Measurements from ENCODE around the gene SOX1. TPM values are rescaled to one million over a fixed set of nuclear protein-coding genes. Genes with fewer than 3 reads are reported as not detected.

The SOX1 gene
- total and polyA plus RNA-seq, 2 donors (not counting 3 experiments of a cell fraction or from before 2014, with no cell fraction given): not detected

DNA sequence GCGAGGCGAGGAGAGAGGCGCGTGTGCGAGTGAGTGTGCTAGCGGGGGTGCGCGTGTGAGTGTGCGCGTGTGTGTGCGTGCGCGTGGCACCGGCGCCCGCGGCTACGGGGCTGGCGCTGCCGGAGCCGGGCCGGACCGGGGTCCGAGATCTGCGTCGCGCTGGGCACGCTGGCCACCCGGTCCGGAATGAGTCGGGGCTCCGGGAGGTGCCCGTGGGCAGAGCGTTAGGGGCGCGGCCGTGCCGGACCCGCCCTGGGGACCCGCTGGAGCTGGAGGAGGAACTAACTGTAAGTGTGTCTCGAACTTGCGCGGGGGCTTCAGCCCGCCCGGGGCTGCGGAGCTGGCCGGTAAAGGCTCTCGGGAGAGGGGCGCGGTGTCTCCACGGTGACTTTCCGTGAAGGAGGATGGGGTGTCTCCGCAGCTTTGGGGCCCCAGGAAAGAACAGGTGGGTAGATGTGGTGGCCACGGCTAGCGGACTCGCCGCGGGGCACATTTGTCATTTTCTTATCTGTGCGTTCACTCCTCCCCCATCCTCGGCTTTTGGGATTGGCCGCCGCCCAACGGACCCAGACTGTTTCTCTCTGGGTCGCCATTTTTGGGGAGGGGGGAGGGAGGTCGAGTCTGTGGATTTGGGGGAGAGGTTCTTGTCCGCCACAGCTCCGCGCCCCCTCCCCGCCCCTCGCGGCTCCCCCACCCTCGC, 10.1 kb upstream of the SOX1 start:
- Histone ChIP-seq H3K79me2 (ENCODE audit: control insufficient read depth, insufficient read depth, low read length) (no peaks in the 10 kb centered on the region), H3K9me1 (replicated peaks; ENCODE audit: control insufficient read depth, extremely low read depth, insufficient read depth, low read length) (no peaks in the 10 kb centered on the region), H2AFZ (ENCODE audit: low read depth, low read length) (no peak overlapping the region), H3K36me3 (ENCODE audit: control insufficient read depth in 2 of 2, extremely low read depth in 1 of 2, insufficient read depth in 2 of 2, low read length in 2 of 2) (no peaks in the 10 kb centered on the region), H3K9me3 (replicated peaks; ENCODE audit: control insufficient read depth, insufficient read depth, low read length) (no peaks in the 10 kb centered on the region), H3K27ac (ENCODE audit: insufficient read depth, low read depth, low read length) (no peak overlapping the region), H3K4me3 (replicated peaks in 1 of 3; ENCODE audit: insufficient read depth in 1 of 3, low read depth in 1 of 3, low read length in 3 of 3) (no peak overlapping the region), H3K4me1 (ENCODE audit: control insufficient read depth, extremely low read depth, insufficient read depth, low read length) (no peaks in the 10 kb centered on the region), H4K20me1 (replicated peaks; ENCODE audit: control insufficient read depth, extremely low read depth, insufficient read depth, low read length) (no peaks in the 10 kb centered on the region), H3K27me3 (ENCODE audit: control insufficient read depth in 2 of 2, insufficient read depth in 2 of 2, low read length in 2 of 2) (peaks cover 87 to 98% of the 10 kb centered on the region in 2 experiments), H3K4me2 (ENCODE audit: insufficient read depth, low read length) (no peak overlapping the region), H3K9ac (replicated peaks; ENCODE audit: extremely low read depth, insufficient read depth, low read length) (no peak overlapping the region)
- FAIRE-seq (no peak), DNase-seq (ENCODE audit: low read depth, low spot score) (no peak)
- POLR2A ChIA-PET: no interaction called here
- intact Hi-C loops (cut with micrococcal nuclease) (no loop called here), dilution Hi-C loops (cut with MboI; ENCODE audit: extremely low pct_ligation_motif_present, low sequenced_read_pairs) (no loop called here)
- CTCF ChIA-PET: no interaction called here
- TF ChIP-seq POLR2AphosphoS5 (IDR thresholded peaks at IDR 0.05; ENCODE audit: insufficient read depth, low read depth, low read length) (no peak), MYC (IDR thresholded peaks at IDR 0.05; ENCODE audit: low read depth, low read length) (no peak), GATA2 (IDR thresholded peaks at IDR 0.05; ENCODE audit: insufficient read depth, insufficient read length, low read depth, low read length) (no peak), CTCF (IDR thresholded peaks at IDR 0.05; ENCODE audit: extremely low read depth in 1 of 2, insufficient read depth in 1 of 2, low read depth in 1 of 2, low read length in 2 of 2) (no peak), MAX (IDR thresholded peaks at IDR 0.05; ENCODE audit: insufficient read depth, insufficient read length) (no peak), POLR2A (IDR thresholded peaks at IDR 0.05; ENCODE audit: low read depth, low read length) (no peak), JUN (IDR thresholded peaks at IDR 0.05; ENCODE audit: borderline replicate concordance, insufficient read depth, insufficient read length, low read depth) (no peak), EZH2 (IDR thresholded peaks at IDR 0.05; ENCODE audit: borderline replicate concordance, low read depth, low read length, severe bottlenecking) (no peak), FOS (IDR thresholded peaks at IDR 0.05; ENCODE audit: borderline replicate concordance, insufficient read depth, low read length) (no peak)
- BruUV-seq (replicated peaks): no TSS peak
